Smooth muscle cell (in vitro differentiated cells): Measurements from ENCODE around the gene XDH. TPM values are rescaled to one million over a fixed set of nuclear protein-coding genes. Genes with fewer than 3 reads are reported as not detected.

Source experiments
- DNase-seq: peaks from one replicate; lab custom pipeline; 2025; ENCODE audit not compliant: unreplicated experiment; lab: John Stamatoyannopoulos, UW
- H2AFZ ChIP-seq: fragments of 200-600 bp; sonication (generic); 2 replicates; pipeline ENCODE4 v1.6.0; 2016; ENCODE audit warnings: antibody characterized with exemption, low read depth, mild to moderate bottlenecking
- H3F3A ChIP-seq: fragments of 200-600 bp; sonication (generic); 2 replicates; pipeline ENCODE4 v1.6.0; 2017; ENCODE audit warnings: antibody characterized with exemption, low read depth
- H3K27ac ChIP-seq: fragments of 200-600 bp; sonication (generic); 2 replicates; pipeline ENCODE4 v1.5.1; 2016; ENCODE audit warnings: low read depth, mild to moderate bottlenecking
- H3K27me3 ChIP-seq: fragments of 200-600 bp; sonication (generic); 2 replicates; pipeline ENCODE4 v1.6.1; 2016; ENCODE audit warnings: low read depth, mild to moderate bottlenecking
- H3K36me3 ChIP-seq: fragments of 200-600 bp; sonication (generic); 2 replicates; pipeline ENCODE4 v1.5.1; 2016; ENCODE audit warnings: low read depth
- H3K4me1 ChIP-seq: fragments of 200-600 bp; sonication (generic); 2 replicates; pipeline ENCODE4 v1.5.1; 2016; ENCODE audit warnings: low read depth
- H3K4me2 ChIP-seq: fragments of 200-600 bp; sonication (generic); 2 replicates; pipeline ENCODE4 v1.6.0; 2016; ENCODE audit warnings: mild to moderate bottlenecking
- H3K4me3 ChIP-seq: fragments of 200-600 bp; sonication (generic); 2 replicates; pipeline ENCODE4 v1.5.1; 2016; ENCODE audit warnings: mild to moderate bottlenecking
- H3K79me2 ChIP-seq: fragments of 200-600 bp; sonication (generic); 2 replicates; pipeline ENCODE4 v1.6.0; 2016; ENCODE audit warnings: low read depth, mild to moderate bottlenecking
- H3K9ac ChIP-seq: fragments of 200-600 bp; sonication (generic); 2 replicates; pipeline ENCODE4 v1.6.0; 2016; ENCODE audit warnings: low read depth
- H3K9me3 ChIP-seq: fragments of 200-600 bp; sonication (generic); replicated peaks from 2 replicates; pipeline ENCODE4 v1.5.1; 2016; ENCODE audit warnings: low read depth
- H4K20me1 ChIP-seq: fragments of 200-600 bp; sonication (generic); 2 replicates; pipeline ENCODE4 v1.6.0; 2016; ENCODE audit warnings: low read depth
- WGBS: methylation state at CpG from one replicate; pipeline ENCODE4 v1.1.7; 2016; ENCODE audit warnings: low lambda C conversion rate; 5-methylcytosine and 5-hydroxymethylcytosine counted together
- polyA plus RNA-seq: library from polyadenylated mRNA; unstranded; fragments of >200 nt; fragmentation: Nextera tagmentation; extraction: Ambion mirVana; gene quantifications from 2 replicates; pipeline ENCODE4 v1.2.1, GENCODE V29; 2016
- total RNA-seq: library from RNA; depleted of rRNA; stranded (reverse); fragments of >200 nt; gene quantifications from 2 replicates; pipeline ENCODE4 v1.2.3, GENCODE V29; 2014
- TF ChIP-seq, protein P1 (sequence below): fragments of 200-600 bp; sonication (generic); IDR thresholded peaks from 2 replicates; pipeline ENCODE4 v1.5.1; 2017; ENCODE audit warnings: borderline replicate concordance, mild to moderate bottlenecking, antibody characterized with exemption; ENCODE audit not compliant: insufficient read depth, poor library complexity, severe bottlenecking

The XDH gene
- total and polyA plus RNA-seq, 2 experiments from 2014 or later: 0.37 to 6.1 TPM

DNA sequence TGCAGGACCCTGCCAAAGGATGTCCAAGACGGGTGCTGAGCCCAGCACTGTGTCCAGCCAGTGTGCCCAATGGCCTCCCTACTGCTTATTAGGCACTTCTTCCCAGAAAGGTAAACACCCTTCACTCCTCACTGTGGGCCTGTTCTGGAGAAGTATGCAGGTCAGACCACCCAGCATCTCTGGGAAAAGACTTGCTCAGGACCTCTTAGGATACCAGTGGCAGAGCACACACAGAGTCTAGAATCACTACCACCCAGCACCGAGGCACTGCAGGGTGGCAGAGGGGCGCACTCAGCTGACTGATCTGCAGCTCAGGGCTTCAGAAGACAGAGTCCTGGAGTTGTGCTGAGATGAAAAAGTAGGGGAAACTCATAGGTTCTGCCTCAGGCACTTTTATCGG is 25.8 kb downstream of the XDH start:
- Histone ChIP-seq H3F3A (peaks cover 7% of the 10 kb centered on the region), H3K9me3 (no peaks in the 10 kb centered on the region), H3K36me3 (no peaks in the 10 kb centered on the region), H3K4me3 (no peak overlapping the region), H2AFZ (no peak overlapping the region), H3K4me2 (no peak overlapping the region), H3K27me3 (no peaks in the 10 kb centered on the region), H3K79me2 (no peaks in the 10 kb centered on the region), H4K20me1 (no peaks in the 10 kb centered on the region), H3K27ac (no peak overlapping the region), H3K9ac (no peak overlapping the region), H3K4me1 (no peaks in the 10 kb centered on the region)
- DNase-seq: no peak
- WGBS: 90% methylated on average over 4 of the region's 4 CpGs
- TF ChIP-seq, protein P1, sequence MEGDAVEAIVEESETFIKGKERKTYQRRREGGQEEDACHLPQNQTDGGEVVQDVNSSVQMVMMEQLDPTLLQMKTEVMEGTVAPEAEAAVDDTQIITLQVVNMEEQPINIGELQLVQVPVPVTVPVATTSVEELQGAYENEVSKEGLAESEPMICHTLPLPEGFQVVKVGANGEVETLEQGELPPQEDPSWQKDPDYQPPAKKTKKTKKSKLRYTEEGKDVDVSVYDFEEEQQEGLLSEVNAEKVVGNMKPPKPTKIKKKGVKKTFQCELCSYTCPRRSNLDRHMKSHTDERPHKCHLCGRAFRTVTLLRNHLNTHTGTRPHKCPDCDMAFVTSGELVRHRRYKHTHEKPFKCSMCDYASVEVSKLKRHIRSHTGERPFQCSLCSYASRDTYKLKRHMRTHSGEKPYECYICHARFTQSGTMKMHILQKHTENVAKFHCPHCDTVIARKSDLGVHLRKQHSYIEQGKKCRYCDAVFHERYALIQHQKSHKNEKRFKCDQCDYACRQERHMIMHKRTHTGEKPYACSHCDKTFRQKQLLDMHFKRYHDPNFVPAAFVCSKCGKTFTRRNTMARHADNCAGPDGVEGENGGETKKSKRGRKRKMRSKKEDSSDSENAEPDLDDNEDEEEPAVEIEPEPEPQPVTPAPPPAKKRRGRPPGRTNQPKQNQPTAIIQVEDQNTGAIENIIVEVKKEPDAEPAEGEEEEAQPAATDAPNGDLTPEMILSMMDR: no peak

DNA sequence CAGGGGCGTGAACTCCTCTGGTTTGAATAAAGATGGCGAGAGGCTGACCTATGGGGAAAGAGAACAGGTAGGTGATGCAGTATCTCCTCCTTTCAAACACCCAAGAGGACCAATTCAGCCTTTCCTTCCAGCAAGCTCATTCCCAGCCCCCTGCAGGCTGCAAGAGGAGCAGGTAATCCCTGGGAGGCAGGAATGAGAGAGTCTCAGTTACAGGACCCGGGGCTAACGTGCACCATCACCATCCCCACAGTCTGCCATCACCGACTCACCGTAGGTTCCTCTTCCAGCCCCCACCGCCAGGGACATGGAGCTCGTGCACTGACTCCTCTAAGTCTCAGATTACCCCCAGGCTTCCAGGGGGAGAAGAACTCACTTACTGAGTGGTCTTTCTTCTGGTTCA is 26.7 kb downstream of the XDH start:
- H3K4me3 ChIP-seq: no peak overlapping the region
- H3K4me2 ChIP-seq: no peak overlapping the region
- H3K9me3 ChIP-seq: no peaks in the 10 kb centered on the region
- H3K9ac ChIP-seq: no peak overlapping the region
- H3K4me1 ChIP-seq: no peaks in the 10 kb centered on the region
- TF ChIP-seq, protein P1: no peak
- no peak overlapping the region for H3K27ac ChIP-seq
- no peaks in the 10 kb centered on the region for H3K79me2 ChIP-seq
- WGBS: 80% methylated on average over 8 of the region's 8 CpGs
- H3K36me3 ChIP-seq: no peaks in the 10 kb centered on the region
- H2AFZ ChIP-seq: no peak overlapping the region
- H3K27me3 ChIP-seq: no peaks in the 10 kb centered on the region
- DNase-seq: no peak
- H4K20me1 ChIP-seq: no peaks in the 10 kb centered on the region
- H3F3A ChIP-seq: peaks cover 7% of the 10 kb centered on the region

DNA sequence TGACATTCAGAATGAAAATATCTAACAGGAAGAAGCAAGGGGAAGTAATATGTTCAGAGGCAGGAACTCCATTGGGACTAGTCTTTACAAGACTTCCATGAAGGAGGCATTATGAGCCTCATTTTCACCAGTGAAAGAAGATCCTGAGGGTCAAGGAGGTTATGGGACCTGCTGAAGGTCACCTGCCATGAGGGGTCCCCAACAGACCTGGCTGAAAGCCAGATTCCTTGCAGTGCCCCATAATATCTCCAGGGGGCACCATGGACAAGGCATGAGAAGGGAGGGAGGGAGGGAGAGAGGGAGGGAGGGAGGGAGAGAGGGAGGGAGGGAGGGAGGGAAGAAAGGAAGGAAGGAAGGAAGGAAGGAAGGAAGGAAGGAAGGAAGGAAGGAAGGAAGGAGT is 27.9 kb downstream of the XDH start:
- Histone ChIP-seq H3K27me3 (no peaks in the 10 kb centered on the region), H3K4me2 (no peak overlapping the region), H3K9ac (no peak overlapping the region), H3F3A (peaks cover 7% of the 10 kb centered on the region), H3K4me3 (no peak overlapping the region), H3K27ac (no peak overlapping the region), H3K9me3 (no peaks in the 10 kb centered on the region), H2AFZ (no peak overlapping the region), H3K79me2 (no peaks in the 10 kb centered on the region), H3K36me3 (no peaks in the 10 kb centered on the region), H3K4me1 (no peaks in the 10 kb centered on the region), H4K20me1 (no peaks in the 10 kb centered on the region)
- TF ChIP-seq, protein P1: no peak
- DNase-seq: no peak

GRCh38 chr2:31386172-31386571 is 28.4 kb downstream of the XDH start:
- no peak for DNase-seq
- Histone ChIP-seq H3K4me2 (no peak overlapping the region), H2AFZ (no peak overlapping the region), H4K20me1 (no peaks in the 10 kb centered on the region), H3K9me3 (no peaks in the 10 kb centered on the region), H3K27me3 (no peaks in the 10 kb centered on the region), H3K4me1 (no peaks in the 10 kb centered on the region), H3K79me2 (no peaks in the 10 kb centered on the region), H3K4me3 (no peak overlapping the region), H3K27ac (no peak overlapping the region), H3K36me3 (no peaks in the 10 kb centered on the region), H3K9ac (no peak overlapping the region), H3F3A (peaks cover 7% of the 10 kb centered on the region)
- TF ChIP-seq, protein P1: no peak
- WGBS: 95% methylated on average over 7 of the region's 7 CpGs
